ENCODE measurements around the gene PDE4D.

PDE4D gene

DNA sequence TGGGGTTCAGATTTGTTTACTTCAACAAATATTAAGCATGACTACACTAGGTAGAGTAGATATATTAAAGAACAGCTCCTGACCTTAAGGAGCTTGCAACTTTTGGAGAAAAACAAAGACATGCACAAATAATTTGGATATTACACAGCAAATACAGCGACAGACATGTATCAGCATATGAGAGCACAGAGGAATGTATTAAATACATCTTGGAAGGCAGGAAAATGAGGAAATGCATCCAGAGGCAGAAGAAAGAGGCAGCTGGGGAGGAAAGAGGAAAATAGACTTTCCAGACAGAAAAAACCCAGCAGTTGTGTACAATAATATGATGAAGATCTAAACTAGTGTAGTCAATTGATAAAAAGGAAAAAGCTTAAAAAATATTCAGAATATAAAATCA, 392.2 kb downstream of the PDE4D start:
- Histone ChIP-seq H3K9me3 (0 out of 2 replicates have a peak, but pooled peaks cover 2% of the 10 kb centered on the region), H3K36me3 (no peaks in the 10 kb centered on the region), H3K4me1 (no peaks in the 10 kb centered on the region), H3K27me3 (no peaks in the 10 kb centered on the region), H3K4me3 (ENCODE audit: low read depth, low read length) (no peak overlapping the region)
- TF ChIP-seq, protein P1, sequence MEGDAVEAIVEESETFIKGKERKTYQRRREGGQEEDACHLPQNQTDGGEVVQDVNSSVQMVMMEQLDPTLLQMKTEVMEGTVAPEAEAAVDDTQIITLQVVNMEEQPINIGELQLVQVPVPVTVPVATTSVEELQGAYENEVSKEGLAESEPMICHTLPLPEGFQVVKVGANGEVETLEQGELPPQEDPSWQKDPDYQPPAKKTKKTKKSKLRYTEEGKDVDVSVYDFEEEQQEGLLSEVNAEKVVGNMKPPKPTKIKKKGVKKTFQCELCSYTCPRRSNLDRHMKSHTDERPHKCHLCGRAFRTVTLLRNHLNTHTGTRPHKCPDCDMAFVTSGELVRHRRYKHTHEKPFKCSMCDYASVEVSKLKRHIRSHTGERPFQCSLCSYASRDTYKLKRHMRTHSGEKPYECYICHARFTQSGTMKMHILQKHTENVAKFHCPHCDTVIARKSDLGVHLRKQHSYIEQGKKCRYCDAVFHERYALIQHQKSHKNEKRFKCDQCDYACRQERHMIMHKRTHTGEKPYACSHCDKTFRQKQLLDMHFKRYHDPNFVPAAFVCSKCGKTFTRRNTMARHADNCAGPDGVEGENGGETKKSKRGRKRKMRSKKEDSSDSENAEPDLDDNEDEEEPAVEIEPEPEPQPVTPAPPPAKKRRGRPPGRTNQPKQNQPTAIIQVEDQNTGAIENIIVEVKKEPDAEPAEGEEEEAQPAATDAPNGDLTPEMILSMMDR (IDR thresholded peaks at IDR 0.05; ENCODE audit: low read depth, low read length): no peak
- DNase-seq: no peak

DNA sequence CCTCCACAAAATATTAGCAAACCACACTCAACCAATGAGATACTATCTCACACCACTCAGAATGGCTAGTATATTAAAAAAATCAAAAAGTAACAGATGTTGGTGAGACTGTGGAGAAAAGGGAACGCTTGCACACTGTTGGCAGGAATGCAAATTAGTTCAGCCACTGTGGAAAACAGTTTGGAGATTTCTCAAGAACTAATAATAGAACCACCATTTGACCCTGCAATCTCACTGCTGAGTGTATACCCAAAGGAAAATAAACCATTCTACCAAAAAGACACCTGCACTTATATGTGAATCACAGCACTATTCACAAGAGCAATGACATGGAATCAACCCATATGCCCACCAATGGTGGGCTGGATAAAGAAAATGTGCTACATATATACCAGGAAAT, 393.5 kb downstream of the PDE4D start:
- Histone ChIP-seq H3K27me3 (no peaks in the 10 kb centered on the region), H3K4me1 (no peaks in the 10 kb centered on the region), H3K4me3 (ENCODE audit: low read depth, low read length) (no peak overlapping the region), H3K36me3 (no peaks in the 10 kb centered on the region), H3K9me3 (0 out of 2 replicates have a peak, but pooled peaks cover 2% of the 10 kb centered on the region)
- DNase-seq: no peak
- TF ChIP-seq, protein P1 (IDR thresholded peaks at IDR 0.05; ENCODE audit: low read depth, low read length): no peak

DNA sequence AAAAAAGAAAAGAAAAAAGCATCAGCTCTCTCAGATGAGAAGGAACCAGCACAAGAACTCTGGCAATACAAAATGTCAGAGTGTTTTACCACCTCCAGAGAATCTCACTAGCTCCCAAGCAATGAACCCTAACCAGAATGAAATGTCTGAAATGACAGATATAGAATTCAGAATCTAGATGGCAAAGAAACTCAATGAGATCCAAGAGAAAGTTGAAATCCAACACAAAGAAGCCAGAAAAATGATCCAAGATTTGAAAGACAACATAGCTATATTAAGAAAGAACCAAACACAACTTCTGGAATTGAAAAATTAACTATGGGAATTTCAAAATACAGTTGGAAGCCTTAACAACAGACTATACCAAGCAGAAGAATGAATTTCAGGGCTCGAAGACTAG, 396.3 kb downstream of the PDE4D start:
- TF ChIP-seq, protein P1 (IDR thresholded peaks at IDR 0.05; ENCODE audit: low read depth, low read length): no peak
- Histone ChIP-seq H3K4me3 (ENCODE audit: low read depth, low read length) (no peak overlapping the region), H3K36me3 (no peaks in the 10 kb centered on the region), H3K27me3 (no peaks in the 10 kb centered on the region), H3K9me3 (0 out of 2 replicates have a peak, but pooled peaks cover 2% of the 10 kb centered on the region), H3K4me1 (no peaks in the 10 kb centered on the region)
- DNase-seq: no peak

DNA sequence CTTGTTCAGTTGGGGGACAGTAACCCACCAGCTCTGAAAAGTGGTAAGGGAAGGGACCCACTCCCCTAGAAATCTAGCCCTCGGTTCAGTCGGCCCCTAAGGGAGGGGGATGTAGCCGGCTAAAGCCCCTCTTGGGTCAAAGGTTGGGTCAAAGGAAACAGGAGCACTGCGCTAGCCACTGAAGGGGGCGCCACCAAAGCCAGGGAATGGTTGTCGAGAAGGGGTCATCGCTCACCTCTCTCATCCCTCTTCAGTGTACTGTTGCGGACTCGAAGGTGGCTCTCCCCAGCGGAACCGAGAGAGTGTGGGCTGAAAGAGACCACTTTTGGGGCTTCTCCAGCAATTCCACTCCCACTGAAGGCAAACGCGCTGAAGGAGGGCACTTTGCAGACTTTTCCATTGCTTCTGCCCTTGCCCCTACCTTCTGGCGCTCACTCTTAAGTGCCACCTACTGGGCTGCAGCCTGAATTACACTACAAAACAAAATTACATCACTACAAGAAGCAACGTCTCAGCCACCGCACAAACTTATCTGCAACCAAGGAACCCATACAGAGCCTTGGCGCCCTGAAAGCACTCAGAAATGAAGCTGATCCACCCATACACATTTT, 396.9 kb downstream of the PDE4D start:
- TF ChIP-seq, protein P1 (IDR thresholded peaks at IDR 0.05; ENCODE audit: low read depth, low read length): peak; percentile 65
- Histone ChIP-seq H3K36me3 (no peaks in the 10 kb centered on the region), H3K4me3 (ENCODE audit: low read depth, low read length) (no peak overlapping the region), H3K27me3 (no peaks in the 10 kb centered on the region), H3K4me1 (no peaks in the 10 kb centered on the region), H3K9me3 (0 out of 2 replicates have a peak, but pooled peaks cover 2% of the 10 kb centered on the region)
- DNase-seq: peak; percentile 14

DNA sequence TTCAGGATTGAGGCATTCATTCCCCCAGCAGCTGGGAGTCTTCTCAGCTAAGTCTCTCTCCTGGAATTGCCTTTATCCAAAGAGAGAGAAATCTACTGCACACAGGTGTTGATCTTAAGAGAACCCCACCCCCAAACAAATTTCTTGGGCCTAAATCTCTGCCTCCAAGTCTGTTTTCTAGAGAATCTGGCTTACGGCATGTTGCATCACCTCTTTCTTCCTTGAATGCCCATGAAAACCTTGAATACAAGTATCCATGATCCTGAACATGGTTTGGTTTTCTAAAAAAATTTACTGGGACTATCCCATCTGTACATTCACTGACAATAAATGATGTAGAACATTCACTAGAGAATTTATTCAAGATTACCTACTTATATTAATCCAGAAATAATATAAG, 401.6 kb downstream of the PDE4D start:
- TF ChIP-seq, protein P1 (IDR thresholded peaks at IDR 0.05; ENCODE audit: low read depth, low read length): no peak
- Histone ChIP-seq H3K36me3 (no peaks in the 10 kb centered on the region), H3K4me3 (ENCODE audit: low read depth, low read length) (no peak overlapping the region), H3K27me3 (no peaks in the 10 kb centered on the region), H3K9me3 (0 out of 2 replicates have a peak, but pooled peaks cover under 1% of the 10 kb centered on the region), H3K4me1 (peaks cover 9% of the 10 kb centered on the region)
- DNase-seq: no peak

DNA sequence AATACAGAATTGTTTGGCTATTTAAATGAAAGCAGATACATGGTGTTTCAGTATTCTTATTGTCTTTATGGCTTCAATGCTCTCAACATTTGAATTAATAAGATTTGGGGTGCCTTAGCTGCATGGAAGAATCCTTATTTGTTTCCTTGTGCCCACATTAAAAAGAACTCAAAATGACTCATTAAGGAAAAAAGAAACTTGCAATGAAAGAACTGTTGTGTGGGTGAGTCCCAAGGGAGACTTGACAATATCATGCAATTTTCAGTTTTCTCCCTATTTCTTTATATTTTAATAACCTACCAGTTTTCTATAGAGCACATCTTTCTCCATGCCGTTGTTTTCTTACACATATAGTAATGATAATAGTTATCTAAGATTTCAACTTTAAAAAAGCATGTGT, 404.0 kb downstream of the PDE4D start:
- H3K27me3 ChIP-seq: no peaks in the 10 kb centered on the region
- TF ChIP-seq, protein P1 (IDR thresholded peaks at IDR 0.05; ENCODE audit: low read depth, low read length): no peak
- no peak for DNase-seq

More for the DNA sequence above, 404.0 kb downstream of the PDE4D start:
- peaks cover 26% of the 10 kb centered on the region for H3K4me1 ChIP-seq
- H3K4me3 ChIP-seq (ENCODE audit: low read depth, low read length): no peak overlapping the region
- no peaks in the 10 kb centered on the region for H3K36me3 ChIP-seq
- H3K9me3 ChIP-seq: no peaks in the 10 kb centered on the region

Data from BE2C (cell line).